Astrocyte of the spinal cord (primary cell): ENCODE measurements around the gene MROH9.

Source experiments
- DNase-seq: peaks from one replicate; pipeline ENCODE4 v3.0.0; 2011; ENCODE audit warnings: low read depth, low spot score
- H3K4me3 ChIP-seq: 2 replicates; pipeline ENCODE4 v1.5.1; 2011; ENCODE audit warnings: low read depth, mild to moderate bottlenecking, low read length, moderate library complexity
- in situ Hi-C: cut with HindIII; loops from 2 replicates; pipeline ENCODE4 v1.10.0; 2017; ENCODE audit warnings: low sequenced_read_pairs
- TF ChIP-seq, protein P1 (sequence below): IDR thresholded peaks from 2 replicates; pipeline ENCODE4 v1.5.1; 2012; ENCODE audit warnings: low read depth, mild to moderate bottlenecking, low read length, inconsistent platforms

The MROH9 gene

GRCh38 chr1:170935231-170935630, at the start of gene MROH9:
MROH9 (plus strand) TSS chr1:170935534; CDS start chr1:170945557, 10,023 bp downstream.
- no peak within 1 kb of the TSS for H3K4me3 ChIP-seq
- in situ Hi-C loops: no loop called here
- TF ChIP-seq, protein P1, sequence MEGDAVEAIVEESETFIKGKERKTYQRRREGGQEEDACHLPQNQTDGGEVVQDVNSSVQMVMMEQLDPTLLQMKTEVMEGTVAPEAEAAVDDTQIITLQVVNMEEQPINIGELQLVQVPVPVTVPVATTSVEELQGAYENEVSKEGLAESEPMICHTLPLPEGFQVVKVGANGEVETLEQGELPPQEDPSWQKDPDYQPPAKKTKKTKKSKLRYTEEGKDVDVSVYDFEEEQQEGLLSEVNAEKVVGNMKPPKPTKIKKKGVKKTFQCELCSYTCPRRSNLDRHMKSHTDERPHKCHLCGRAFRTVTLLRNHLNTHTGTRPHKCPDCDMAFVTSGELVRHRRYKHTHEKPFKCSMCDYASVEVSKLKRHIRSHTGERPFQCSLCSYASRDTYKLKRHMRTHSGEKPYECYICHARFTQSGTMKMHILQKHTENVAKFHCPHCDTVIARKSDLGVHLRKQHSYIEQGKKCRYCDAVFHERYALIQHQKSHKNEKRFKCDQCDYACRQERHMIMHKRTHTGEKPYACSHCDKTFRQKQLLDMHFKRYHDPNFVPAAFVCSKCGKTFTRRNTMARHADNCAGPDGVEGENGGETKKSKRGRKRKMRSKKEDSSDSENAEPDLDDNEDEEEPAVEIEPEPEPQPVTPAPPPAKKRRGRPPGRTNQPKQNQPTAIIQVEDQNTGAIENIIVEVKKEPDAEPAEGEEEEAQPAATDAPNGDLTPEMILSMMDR: no peak
- DNase-seq: no peak

- no peak for DNase-seq
- no peak overlapping the region for H3K4me3 ChIP-seq
- in situ Hi-C loops: no loop called here
- TF ChIP-seq, protein P1: no peak
These were observed 49.8 kb upstream of the MROH9 start for GRCh38 chr1:170885551-170885950.

- TF ChIP-seq, protein P1: no peak
- in situ Hi-C loops: no loop called here
- H3K4me3 ChIP-seq: no peak overlapping the region
- DNase-seq: no peak
These were observed 48.9 kb upstream of the MROH9 start for GRCh38 chr1:170886460-170886859.

DNA sequence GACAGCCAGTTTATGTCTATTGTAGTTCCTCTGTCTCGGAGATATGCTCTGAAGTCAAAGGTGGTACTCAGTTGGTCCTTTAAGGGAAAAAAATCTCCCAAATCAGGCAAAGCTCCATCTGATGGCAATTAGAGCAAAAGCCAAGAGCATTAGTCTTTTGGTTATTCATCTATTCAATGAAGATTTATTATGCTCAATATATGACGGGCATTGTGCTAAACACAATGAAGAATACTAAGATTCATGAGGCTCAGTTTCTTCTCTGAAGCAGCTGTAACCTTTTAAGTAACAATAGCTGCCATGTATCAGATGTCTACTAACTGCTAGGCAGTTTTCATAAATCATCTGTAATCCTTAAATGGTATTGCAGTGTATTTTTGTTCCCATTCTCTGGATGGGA, 47.6 kb upstream of the MROH9 start:
- DNase-seq: no peak
- no peak overlapping the region for H3K4me3 ChIP-seq
- TF ChIP-seq, protein P1: no peak
- in situ Hi-C loops: no loop called here

- no peak for DNase-seq
- no peak overlapping the region for H3K4me3 ChIP-seq
- TF ChIP-seq, protein P1: no peak
- in situ Hi-C loops: no loop called here
These were observed 43.5 kb upstream of the MROH9 start for GRCh38 chr1:170891872-170892271.

DNA sequence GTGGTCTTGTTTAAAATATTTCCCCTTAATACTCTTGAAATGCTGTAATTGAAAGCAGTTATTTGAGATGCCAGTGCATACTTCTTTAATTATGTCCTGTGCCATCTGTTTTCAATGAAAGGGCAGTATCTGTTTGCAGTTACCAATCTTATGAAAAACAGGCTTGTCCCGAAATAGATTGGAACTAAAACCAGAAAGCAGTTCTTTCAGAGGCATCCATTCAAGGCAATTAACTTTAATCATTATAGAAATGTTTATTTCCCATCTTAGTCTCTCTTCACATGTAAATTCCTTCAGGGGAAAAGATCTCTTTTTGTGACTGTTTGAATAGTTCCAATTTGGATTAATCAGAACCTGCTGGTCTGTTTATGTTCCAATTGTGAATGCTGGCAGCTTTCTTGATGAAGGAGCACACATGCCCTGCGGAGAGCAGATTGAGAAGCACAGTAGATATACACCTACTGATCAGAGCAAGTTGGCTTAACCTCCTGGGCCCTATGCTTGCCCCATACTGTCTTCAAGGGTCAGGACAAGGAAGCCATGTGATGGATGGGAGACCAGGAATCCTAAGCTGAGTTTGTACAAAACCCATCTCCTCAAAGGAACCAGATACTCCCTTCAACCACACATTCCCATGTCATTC, 41.6 kb upstream of the MROH9 start:
- in situ Hi-C loops: no loop called here
- no peak overlapping the region for H3K4me3 ChIP-seq
- no peak for DNase-seq
- TF ChIP-seq, protein P1: no peak

- TF ChIP-seq, protein P1: no peak
- DNase-seq: no peak
- in situ Hi-C loops: no loop called here
- no peak overlapping the region for H3K4me3 ChIP-seq
These were observed 31.4 kb upstream of the MROH9 start for GRCh38 chr1:170903961-170904360.
